Measurements from ENCODE around the gene SLC25A23.
A peak's percentile ranks its signal among the peaks of the same experiment; 100 is the strongest.
"Not testable (repeated sequence)": the region's sequence is repeated elsewhere in the genome, so short reads cannot be mapped to it uniquely, and the experiment has no call there.

Gene SLC25A23

DNA sequence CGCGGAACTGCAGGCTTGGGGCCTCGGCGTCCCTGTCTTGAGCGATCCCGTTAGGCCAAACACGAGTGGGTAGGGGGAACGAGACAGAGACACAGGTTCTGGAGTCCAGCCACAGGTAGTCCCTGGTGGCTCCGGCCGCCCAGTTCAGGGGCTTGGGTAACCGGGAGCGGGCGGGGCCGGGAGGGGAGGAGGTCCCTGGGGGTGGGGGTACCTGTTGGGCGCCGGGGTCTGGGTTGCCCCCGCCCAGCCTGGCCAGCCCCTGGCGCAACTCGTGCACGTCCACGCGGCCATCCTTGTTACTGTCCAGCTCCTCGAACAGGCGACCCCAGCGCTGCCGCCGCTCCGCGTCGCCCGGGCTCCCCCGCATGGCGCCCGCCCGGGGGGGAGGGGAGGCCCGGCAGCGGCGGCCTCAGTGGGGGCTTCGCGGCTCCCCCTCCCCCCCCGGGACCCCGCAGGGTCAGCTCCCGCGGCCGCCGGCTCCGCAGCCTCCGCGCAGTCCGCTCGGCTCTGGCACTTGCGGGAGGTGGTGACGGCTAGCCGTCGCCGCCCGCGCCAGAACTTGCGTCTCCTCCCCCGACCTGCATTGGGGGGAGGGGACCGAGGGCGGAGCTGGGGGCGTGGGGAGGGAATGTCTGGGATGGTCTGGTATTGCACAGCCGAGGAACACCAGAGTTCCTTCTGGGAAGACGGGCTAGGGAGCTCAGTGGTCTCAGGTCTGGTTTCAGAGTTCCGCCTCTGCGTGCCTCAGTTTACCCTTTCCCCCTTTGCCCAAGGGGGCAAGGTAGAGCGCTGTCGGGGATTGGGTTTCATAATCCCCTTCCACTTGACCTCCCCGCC, at the start of gene SLC25A23:
Gene SLC25A23, minus strand, starts transcription at position 531 of the 837 bp plus-strand sequence. Its CDS starts 164 bp downstream, at position 367.
- Histone ChIP-seq H3K36me3 (ENCODE audit: insufficient read depth, low read length) (peaks cover 14% of the 10 kb centered on the region), H2AFZ (ENCODE audit: low read depth, low read length) (peak within 1 kb of the TSS; percentile 50), H3K27me3 (ENCODE audit: insufficient read depth, low read length) (peaks cover 16% of the 10 kb centered on the region), H3K4me1 (ENCODE audit: insufficient read depth, low read length) (peaks cover 6% of the 10 kb centered on the region), H3K9me3 (ENCODE audit: low read length) (peaks cover 10% of the 10 kb centered on the region), H3K4me3 (ENCODE audit: low read length) (peak within 1 kb of the TSS; percentile 57)

DNA sequence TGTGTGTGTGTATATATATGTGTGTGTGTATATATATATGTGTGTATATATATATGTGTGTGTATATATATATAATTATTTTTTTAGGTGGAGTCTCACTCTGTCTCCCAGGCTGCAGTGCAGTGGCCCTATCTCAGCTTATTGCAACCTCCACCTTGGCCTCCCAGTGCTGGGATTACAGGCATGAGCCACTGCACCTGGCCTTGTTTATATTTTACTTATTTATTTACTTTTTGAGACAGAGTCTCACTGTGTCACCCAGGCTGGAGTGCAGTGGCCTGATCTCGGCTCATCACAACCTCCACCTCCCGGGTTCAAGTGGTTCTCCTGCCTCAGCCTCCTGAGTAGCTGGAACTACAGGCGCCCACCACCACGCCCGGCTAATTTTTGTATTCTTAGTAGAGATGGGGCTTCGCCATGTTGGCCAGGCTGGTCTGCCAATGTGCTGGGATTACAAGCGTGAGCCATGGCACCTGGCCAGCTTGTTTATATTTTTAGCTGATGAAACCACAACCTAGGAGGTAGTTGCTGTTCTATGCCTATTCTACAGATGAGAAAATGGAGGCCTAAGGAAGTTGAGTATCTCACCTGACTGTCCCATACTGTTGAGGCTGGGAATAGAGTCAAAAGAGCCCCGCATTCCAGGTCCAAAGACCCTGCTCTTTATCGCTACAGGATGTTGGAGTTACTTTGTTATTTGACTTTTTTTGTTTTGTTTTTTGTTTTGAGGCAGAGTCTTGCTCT, 48.6 kb upstream of the SLC25A23 start:
- not testable (repeated sequence) for H3K4me1 ChIP-seq (ENCODE audit: insufficient read depth, low read length); H2AFZ ChIP-seq (ENCODE audit: low read depth, low read length); H3K27me3 ChIP-seq (ENCODE audit: insufficient read depth, low read length); H3K36me3 ChIP-seq (ENCODE audit: insufficient read depth, low read length); H3K9me3 ChIP-seq (ENCODE audit: low read length); H3K4me3 ChIP-seq (ENCODE audit: low read length)

DNA sequence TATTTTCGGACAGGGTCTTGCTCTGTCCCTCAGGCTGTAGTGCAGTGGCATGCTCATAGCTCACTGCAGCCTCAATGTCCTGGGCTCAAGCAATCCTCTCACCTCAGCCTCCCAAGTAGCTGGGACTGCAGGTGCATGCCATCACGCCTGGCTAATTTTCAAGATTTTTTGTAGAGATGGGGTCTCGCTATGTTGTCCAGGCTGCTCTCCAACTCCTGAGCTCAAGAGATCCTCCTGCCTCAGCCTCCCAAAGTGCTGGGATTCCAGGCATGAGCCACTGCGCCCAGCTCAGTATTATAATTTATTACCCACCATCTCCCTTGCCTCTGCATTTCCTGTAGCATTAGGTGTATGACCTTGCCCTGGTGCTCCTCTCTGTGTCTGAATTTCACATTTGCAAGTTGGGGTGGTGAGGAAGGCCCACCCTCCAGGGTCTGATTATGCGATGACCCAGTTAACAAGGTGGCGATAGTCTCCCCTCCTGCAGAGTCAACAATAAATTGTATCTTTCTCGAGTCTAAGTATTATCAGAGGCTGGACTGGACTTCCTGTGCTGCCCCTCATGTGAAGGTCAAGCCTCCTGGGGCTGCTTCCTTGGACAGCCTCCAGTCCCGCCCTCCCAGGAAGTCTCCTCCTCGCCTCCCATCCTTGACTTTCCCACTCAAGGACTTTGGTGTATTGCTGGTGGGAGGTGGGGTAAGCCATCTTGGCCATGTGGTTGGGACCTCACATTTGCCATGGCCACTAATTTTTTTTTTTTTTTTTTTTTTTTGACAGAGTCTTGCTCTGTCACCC, 44.0 kb upstream of the SLC25A23 start:
- Histone ChIP-seq H2AFZ (ENCODE audit: low read depth, low read length) (no peak overlapping the region), H3K27me3 (ENCODE audit: insufficient read depth, low read length) (peaks cover 44% of the 10 kb centered on the region), H3K4me1 (ENCODE audit: insufficient read depth, low read length) (peaks cover 7% of the 10 kb centered on the region), H3K9me3 (ENCODE audit: low read length) (no peaks in the 10 kb centered on the region), H3K4me3 (ENCODE audit: low read length) (no peak overlapping the region), H3K36me3 (ENCODE audit: insufficient read depth, low read length) (no peaks in the 10 kb centered on the region)

GRCh38 chr19:6501740-6502648, 42.4 kb upstream of the SLC25A23 start, which contains the start of gene TUBB4A:
Gene TUBB4A (minus strand): TSS chr19:6502309. CDS start chr19:6502212, 97 bp downstream.
- Histone ChIP-seq H3K4me3 (ENCODE audit: low read length) (peak within 1 kb of the TSS; percentile 38), H2AFZ (ENCODE audit: low read depth, low read length) (no peak within 1 kb of the TSS), H3K9me3 (ENCODE audit: low read length) (no peaks in the 10 kb centered on the region), H3K4me1 (ENCODE audit: insufficient read depth, low read length) (peaks cover 7% of the 10 kb centered on the region), H3K27me3 (ENCODE audit: insufficient read depth, low read length) (peaks cover 44% of the 10 kb centered on the region), H3K36me3 (ENCODE audit: insufficient read depth, low read length) (no peaks in the 10 kb centered on the region)

GRCh38 chr19:6500837-6501739, 41.5 kb upstream of the SLC25A23 start:
- Histone ChIP-seq H3K4me1 (ENCODE audit: insufficient read depth, low read length) (peaks cover 7% of the 10 kb centered on the region), H2AFZ (ENCODE audit: low read depth, low read length) (no peak overlapping the region), H3K4me3 (ENCODE audit: low read length) (peak overlapping the region; percentile 38), H3K27me3 (ENCODE audit: insufficient read depth, low read length) (peaks cover 44% of the 10 kb centered on the region), H3K36me3 (ENCODE audit: insufficient read depth, low read length) (no peaks in the 10 kb centered on the region), H3K9me3 (ENCODE audit: low read length) (no peaks in the 10 kb centered on the region)

- Histone ChIP-seq H2AFZ (ENCODE audit: low read depth, low read length) (no peak overlapping the region), H3K9me3 (ENCODE audit: low read length) (peaks cover 3% of the 10 kb centered on the region), H3K36me3 (ENCODE audit: insufficient read depth, low read length) (no peaks in the 10 kb centered on the region), H3K4me1 (ENCODE audit: insufficient read depth, low read length) (peaks cover 7% of the 10 kb centered on the region), H3K4me3 (ENCODE audit: low read length) (no peak overlapping the region), H3K27me3 (ENCODE audit: insufficient read depth, low read length) (peaks cover 44% of the 10 kb centered on the region)
Observed at GRCh38 chr19:6499052-6499790, 39.6 kb upstream of the SLC25A23 start.

- Histone ChIP-seq H3K36me3 (ENCODE audit: insufficient read depth, low read length) (no peaks in the 10 kb centered on the region), H2AFZ (ENCODE audit: low read depth, low read length) (no peak overlapping the region)
Observed at GRCh38 chr19:6498294-6499036, 38.9 kb upstream of the SLC25A23 start.

DNA sequence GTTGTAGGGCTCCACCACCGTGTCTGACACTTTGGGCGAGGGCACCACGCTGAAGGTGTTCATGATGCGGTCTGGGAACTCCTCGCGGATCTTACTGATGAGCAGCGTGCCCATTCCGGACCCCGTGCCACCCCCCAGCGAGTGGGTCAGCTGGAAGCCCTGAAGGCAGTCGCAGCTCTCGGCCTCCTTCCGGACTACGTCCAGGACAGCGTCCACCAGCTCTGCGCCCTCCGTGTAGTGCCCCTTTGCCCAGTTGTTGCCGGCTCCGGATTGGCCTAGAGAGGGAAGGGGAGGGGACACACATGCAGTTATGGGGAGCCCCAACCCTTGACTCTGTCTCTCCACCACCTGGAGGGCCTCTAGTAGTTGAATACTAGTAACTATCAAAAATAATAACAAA, 36.4 kb upstream of the SLC25A23 start:
- no peaks in the 10 kb centered on the region for H3K36me3 ChIP-seq (ENCODE audit: insufficient read depth, low read length)
- no peaks in the 10 kb centered on the region for H3K4me1 ChIP-seq (ENCODE audit: insufficient read depth, low read length)
- no peak overlapping the region for H3K4me3 ChIP-seq (ENCODE audit: low read length)
- peaks cover 17% of the 10 kb centered on the region for H3K27me3 ChIP-seq (ENCODE audit: insufficient read depth, low read length)
- peaks cover 11% of the 10 kb centered on the region for H3K9me3 ChIP-seq (ENCODE audit: low read length)
- no peak overlapping the region for H2AFZ ChIP-seq (ENCODE audit: low read depth, low read length)

More at GRCh38 chr19:6498294-6499036, 38.9 kb upstream of the SLC25A23 start:
- Histone ChIP-seq H3K4me1 (ENCODE audit: insufficient read depth, low read length) (peaks cover 7% of the 10 kb centered on the region), H3K4me3 (ENCODE audit: low read length) (no peak overlapping the region), H3K9me3 (ENCODE audit: low read length) (peaks cover 3% of the 10 kb centered on the region), H3K27me3 (ENCODE audit: insufficient read depth, low read length) (peaks cover 39% of the 10 kb centered on the region)

DNA sequence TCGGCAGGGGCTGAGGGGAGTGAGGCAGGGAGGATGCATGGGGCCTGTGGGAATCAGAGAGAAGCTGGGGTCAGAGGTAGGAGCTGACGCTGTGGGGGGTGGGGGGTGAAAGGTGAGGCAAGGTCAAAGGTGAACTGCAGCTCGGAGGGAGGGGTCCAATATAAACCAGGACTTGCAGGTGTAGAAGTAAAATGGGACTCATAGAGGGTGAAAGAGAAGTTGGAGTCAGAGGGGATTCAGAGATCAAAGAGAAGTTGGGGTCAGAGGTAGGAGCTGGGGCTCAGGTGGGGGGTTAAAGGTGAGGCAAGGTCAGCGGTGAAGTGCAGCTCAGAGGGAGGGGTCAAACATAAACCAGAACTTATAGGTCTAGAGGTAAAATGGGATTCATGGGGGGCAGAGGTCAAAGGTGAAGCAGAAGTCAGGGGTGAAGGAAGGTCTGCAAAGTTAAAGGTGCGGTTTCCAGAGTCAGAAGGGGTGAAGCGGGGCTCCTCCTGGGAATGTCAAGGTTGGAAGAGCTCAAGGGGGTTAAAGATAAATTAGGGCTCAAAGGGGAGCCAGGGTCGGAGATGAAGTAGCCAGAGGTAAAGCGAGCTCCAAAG, 34.9 kb upstream of the SLC25A23 start:
- Histone ChIP-seq H2AFZ (ENCODE audit: low read depth, low read length) (no peak overlapping the region), H3K4me1 (ENCODE audit: insufficient read depth, low read length) (peaks cover under 1% of the 10 kb centered on the region), H3K27me3 (ENCODE audit: insufficient read depth, low read length) (peaks cover 3% of the 10 kb centered on the region), H3K4me3 (ENCODE audit: low read length) (no peak overlapping the region), H3K9me3 (ENCODE audit: low read length) (peaks cover 11% of the 10 kb centered on the region), H3K36me3 (ENCODE audit: insufficient read depth, low read length) (no peaks in the 10 kb centered on the region)

DNA sequence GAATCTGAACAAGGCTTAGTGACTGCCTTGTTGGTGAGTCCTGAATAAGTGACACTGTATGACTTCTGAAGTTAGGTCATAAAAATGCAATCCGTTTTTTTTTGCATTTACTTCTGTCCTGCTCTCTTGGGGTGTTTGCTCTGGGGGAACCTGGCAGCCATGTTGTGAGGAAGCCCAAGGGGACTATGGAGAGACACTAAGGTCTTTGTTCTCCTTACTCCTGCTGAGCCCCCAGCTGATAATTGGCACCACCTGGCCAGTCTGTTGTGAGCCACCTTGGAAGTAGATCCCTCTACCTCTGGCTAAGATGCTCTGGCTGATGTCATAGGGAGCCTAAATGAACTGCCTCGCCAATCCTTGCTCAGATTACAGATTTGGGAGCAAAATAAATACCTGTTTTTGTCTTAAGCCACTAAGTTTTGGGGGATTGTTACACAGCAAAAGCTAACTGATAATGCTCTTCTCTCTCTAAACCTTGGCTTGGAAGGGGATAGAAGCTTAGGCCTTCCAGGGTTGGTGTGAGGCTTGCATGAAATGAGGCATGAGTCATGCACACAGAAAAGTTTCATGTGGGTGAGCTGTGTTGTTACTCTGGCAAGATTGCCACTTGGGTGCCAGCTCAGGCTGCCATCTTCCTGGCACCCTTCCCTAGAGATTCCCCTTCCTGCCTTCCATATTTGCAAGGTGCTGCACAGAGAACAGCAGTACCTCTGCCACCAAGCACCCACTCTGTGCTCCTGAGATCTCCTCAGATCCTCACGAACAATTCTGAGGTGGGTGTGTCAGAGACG, 32.4 kb upstream of the SLC25A23 start:
- Histone ChIP-seq H2AFZ (ENCODE audit: low read depth, low read length) (no peak overlapping the region), H3K36me3 (ENCODE audit: insufficient read depth, low read length) (no peaks in the 10 kb centered on the region), H3K9me3 (ENCODE audit: low read length) (peaks cover 11% of the 10 kb centered on the region), H3K4me1 (ENCODE audit: insufficient read depth, low read length) (peaks cover 4% of the 10 kb centered on the region), H3K27me3 (ENCODE audit: insufficient read depth, low read length) (no peaks in the 10 kb centered on the region), H3K4me3 (ENCODE audit: low read length) (no peak overlapping the region)

Measured in neuron (in vitro differentiated cells).